ENCODE data around the gene PPARG.

PPARG gene

GRCh38 chr3:12286927-12287726 is 1.7 kb upstream of the PPARG start:
- ChIA-PET POLR2A (no interaction called here), CTCF (interaction anchor here (1.1 kb wide), 1 partner anchor 12 kb away, joined by 3 read pairs; no protein-coding TSS in a partner anchor)
- DNase-seq (ENCODE audit: extremely low spot score) = peak; percentile 25
- no peak for TF ChIP-seq CTCF (IDR thresholded peaks at IDR 0.05; ENCODE audit: control extremely low read depth, extremely low read depth, low read depth, missing control alignments)

- CTCF ChIA-PET = no interaction called here
- POLR2A ChIA-PET = no interaction called here
- DNase-seq (ENCODE audit: extremely low spot score) = peak; percentile 29
- TF ChIP-seq CTCF (IDR thresholded peaks at IDR 0.05; ENCODE audit: control extremely low read depth, extremely low read depth, low read depth, missing control alignments) = peak; percentile 8
These were observed 1.1 kb upstream of the PPARG start for GRCh38 chr3:12287727-12288181.

- POLR2A ChIA-PET = no interaction called here
- TF ChIP-seq CTCF (IDR thresholded peaks at IDR 0.05; ENCODE audit: control extremely low read depth, extremely low read depth, low read depth, missing control alignments) = no peak
- no peak for DNase-seq (ENCODE audit: extremely low spot score)
- CTCF ChIA-PET = no interaction called here
These were observed 654 bp downstream of the PPARG start for GRCh38 chr3:12289524-12289923.

GRCh38 chr3:12292770-12293169 is 3.9 kb downstream of the PPARG start:
- POLR2A ChIA-PET = no interaction called here
- TF ChIP-seq CTCF (IDR thresholded peaks at IDR 0.05; ENCODE audit: control extremely low read depth, extremely low read depth, low read depth, missing control alignments) = no peak
- no peak for DNase-seq (ENCODE audit: extremely low spot score)
- CTCF ChIA-PET = no interaction called here

- ChIA-PET CTCF (no interaction called here), POLR2A (no interaction called here)
- TF ChIP-seq CTCF (IDR thresholded peaks at IDR 0.05; ENCODE audit: control extremely low read depth, extremely low read depth, low read depth, missing control alignments) = no peak
- DNase-seq (ENCODE audit: extremely low spot score) = no peak
These were observed 6.2 kb downstream of the PPARG start for GRCh38 chr3:12294885-12295580.

DNA sequence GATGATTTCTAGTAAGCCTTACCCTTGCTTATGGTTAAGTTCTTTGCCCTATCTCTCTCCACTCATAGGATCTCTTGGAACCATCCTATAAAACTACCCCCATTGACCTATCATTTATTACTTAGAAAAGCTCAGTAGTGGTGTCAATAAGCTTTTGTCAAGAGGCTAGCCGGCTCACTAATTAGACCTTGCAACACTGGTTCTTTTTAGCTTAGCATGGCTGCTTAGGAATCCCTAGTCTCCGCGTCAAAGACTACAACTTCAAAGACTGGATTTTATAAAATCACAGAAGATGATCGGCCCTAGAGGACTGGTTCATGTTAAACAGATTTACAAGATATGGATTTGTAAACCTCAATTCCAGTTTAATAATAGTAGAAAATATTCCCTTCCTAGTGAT is 7.6 kb downstream of the PPARG start:
- TF ChIP-seq CTCF (IDR thresholded peaks at IDR 0.05; ENCODE audit: control extremely low read depth, extremely low read depth, low read depth, missing control alignments) = no peak
- ChIA-PET CTCF (interaction anchor here (0.6 kb wide), 1 partner anchor 102 kb away, joined by 3 read pairs; no protein-coding TSS in a partner anchor), POLR2A (no interaction called here)
- no peak for DNase-seq (ENCODE audit: extremely low spot score)

All from GM10248 (cell line).